HL-60 (cell line): ENCODE results near the gene CTNNA3.

Experiments used
- GABPA ChIP-seq: IDR thresholded peaks from 2 replicates; pipeline ENCODE4 v1.6.1; 2012; ENCODE audit warnings: low read depth
- POLR2AphosphoS5 ChIP-seq: IDR thresholded peaks from 2 replicates; pipeline ENCODE4 v1.6.1; 2012; ENCODE audit warnings: low read depth
- REST ChIP-seq: IDR thresholded peaks from 2 replicates; pipeline ENCODE4 v1.6.1; 2012; ENCODE audit warnings: low read depth; ENCODE audit not compliant: insufficient replicate concordance
- TF ChIP-seq, protein P1 (sequence below): IDR thresholded peaks from one replicate; pipeline ENCODE4 v1.5.1; 2011; ENCODE audit warnings: low read length, control low read depth, inconsistent platforms; ENCODE audit not compliant: insufficient read depth

DNA sequence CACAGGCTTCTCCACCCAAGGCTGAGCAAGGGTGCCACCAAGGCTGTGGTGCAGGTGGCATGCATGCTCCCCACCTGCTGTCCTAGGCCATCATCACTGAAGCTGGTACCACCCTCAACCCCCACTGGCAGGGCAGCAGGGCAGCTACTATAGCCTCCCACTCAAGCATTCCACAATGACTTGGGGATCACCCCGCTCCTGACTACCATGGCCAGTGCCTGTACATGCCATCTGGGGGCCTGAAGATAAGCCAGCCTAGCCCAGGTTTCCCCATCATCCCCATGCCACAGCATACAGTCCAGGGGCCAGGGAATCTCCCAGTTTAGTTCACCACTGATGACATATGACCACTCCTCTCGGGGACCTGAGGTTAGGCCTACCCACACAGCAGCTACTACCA is 1281.1 kb downstream of the CTNNA3 start:
- TF ChIP-seq GABPA (no peak), REST (no peak), POLR2AphosphoS5 (no peak)
- TF ChIP-seq, protein P1, sequence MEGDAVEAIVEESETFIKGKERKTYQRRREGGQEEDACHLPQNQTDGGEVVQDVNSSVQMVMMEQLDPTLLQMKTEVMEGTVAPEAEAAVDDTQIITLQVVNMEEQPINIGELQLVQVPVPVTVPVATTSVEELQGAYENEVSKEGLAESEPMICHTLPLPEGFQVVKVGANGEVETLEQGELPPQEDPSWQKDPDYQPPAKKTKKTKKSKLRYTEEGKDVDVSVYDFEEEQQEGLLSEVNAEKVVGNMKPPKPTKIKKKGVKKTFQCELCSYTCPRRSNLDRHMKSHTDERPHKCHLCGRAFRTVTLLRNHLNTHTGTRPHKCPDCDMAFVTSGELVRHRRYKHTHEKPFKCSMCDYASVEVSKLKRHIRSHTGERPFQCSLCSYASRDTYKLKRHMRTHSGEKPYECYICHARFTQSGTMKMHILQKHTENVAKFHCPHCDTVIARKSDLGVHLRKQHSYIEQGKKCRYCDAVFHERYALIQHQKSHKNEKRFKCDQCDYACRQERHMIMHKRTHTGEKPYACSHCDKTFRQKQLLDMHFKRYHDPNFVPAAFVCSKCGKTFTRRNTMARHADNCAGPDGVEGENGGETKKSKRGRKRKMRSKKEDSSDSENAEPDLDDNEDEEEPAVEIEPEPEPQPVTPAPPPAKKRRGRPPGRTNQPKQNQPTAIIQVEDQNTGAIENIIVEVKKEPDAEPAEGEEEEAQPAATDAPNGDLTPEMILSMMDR, result no peak
